NCI-H510A treated with DMSO at 0.1 percent for 48 hours (cell line): ENCODE data around the gene ZFYVE9.

Experiments
- DNase-seq: peaks from one replicate; lab custom pipeline; 2025; lab: John Stamatoyannopoulos, UW

The ZFYVE9 gene

GRCh38 chr1:52337439-52337838 is 195.6 kb downstream of the ZFYVE9 start:
- no peak for DNase-seq

- no peak for DNase-seq
Measured at GRCh38 chr1:52341655-52342260, 199.9 kb downstream of the ZFYVE9 start.

- no peak for DNase-seq
Measured at GRCh38 chr1:52343979-52344378, 202.1 kb downstream of the ZFYVE9 start.

GRCh38 chr1:52345252-52345651 is 203.4 kb downstream of the ZFYVE9 start:
- no peak for DNase-seq

- no peak for DNase-seq
Measured at GRCh38 chr1:52346653-52347052, 204.8 kb downstream of the ZFYVE9 start.

- DNase-seq: peak; percentile 27
Measured at GRCh38 chr1:52348704-52349300, 206.9 kb downstream of the ZFYVE9 start.

GRCh38 chr1:52352690-52353089 is 210.8 kb downstream of the ZFYVE9 start:
- DNase-seq: no peak

GRCh38 chr1:52355436-52355835 is 213.5 kb downstream of the ZFYVE9 start:
- no peak for DNase-seq

- no peak for DNase-seq
Measured at GRCh38 chr1:52355847-52356505, 214.1 kb downstream of the ZFYVE9 start.

GRCh38 chr1:52356818-52357355 is 215.0 kb downstream of the ZFYVE9 start:
- no peak for DNase-seq

- no peak for DNase-seq
Measured at GRCh38 chr1:52357397-52357796, 215.5 kb downstream of the ZFYVE9 start.

- no peak for DNase-seq
Measured at GRCh38 chr1:52358851-52359497, 217.1 kb downstream of the ZFYVE9 start.

- DNase-seq: no peak
Measured at GRCh38 chr1:52359676-52360594, 218.0 kb downstream of the ZFYVE9 start.

- no peak for DNase-seq
Measured at GRCh38 chr1:52360595-52360968, 218.7 kb downstream of the ZFYVE9 start.

GRCh38 chr1:52364235-52364839 is 222.4 kb downstream of the ZFYVE9 start:
- peak; percentile 13 for DNase-seq

- DNase-seq: no peak
Measured at GRCh38 chr1:52365071-52365745, 223.3 kb downstream of the ZFYVE9 start.

- peak; percentile 95 for DNase-seq
Measured at GRCh38 chr1:52365746-52366516, 224.0 kb downstream of the ZFYVE9 start, which contains the start of gene CC2D1B. TSS of gene CC2D1B (minus strand) at chr1:52366205. CDS start at chr1:52364620, 1,585 bp downstream.

GRCh38 chr1:52366517-52366827 is 224.6 kb downstream of the ZFYVE9 start:
- DNase-seq: no peak

GRCh38 chr1:52367272-52367671 is 225.4 kb downstream of the ZFYVE9 start:
- no peak for DNase-seq
